ENCODE data around the gene STN1.

GRCh38 chr10:103876155-103876554, 41.8 kb downstream of the STN1 start:
- no peak for TF ChIP-seq CTCF (IDR thresholded peaks at IDR 0.05; ENCODE audit: control extremely low read depth in 1 of 3, insufficient read depth in 1 of 3, low read depth in 1 of 3, low read length in 3 of 3)
- no peak for TF ChIP-seq MAFK (IDR thresholded peaks at IDR 0.05; ENCODE audit: low read depth, low read length)
- TF ChIP-seq POLR2A (IDR thresholded peaks at IDR 0.05; ENCODE audit: control extremely low read depth in 1 of 2, low read depth in 2 of 2, low read length in 2 of 2) = no peak
- no peak for TF ChIP-seq BACH1 (IDR thresholded peaks at IDR 0.05; ENCODE audit: low read length)
- no peak for TF ChIP-seq EP300 (IDR thresholded peaks at IDR 0.05; ENCODE audit: borderline replicate concordance in 1 of 2, low read depth in 2 of 2, low read length in 2 of 2)
- TF ChIP-seq HDAC6 (IDR thresholded peaks at IDR 0.05; ENCODE audit: low read depth, low read length) = no peak
- TF ChIP-seq, protein P1, sequence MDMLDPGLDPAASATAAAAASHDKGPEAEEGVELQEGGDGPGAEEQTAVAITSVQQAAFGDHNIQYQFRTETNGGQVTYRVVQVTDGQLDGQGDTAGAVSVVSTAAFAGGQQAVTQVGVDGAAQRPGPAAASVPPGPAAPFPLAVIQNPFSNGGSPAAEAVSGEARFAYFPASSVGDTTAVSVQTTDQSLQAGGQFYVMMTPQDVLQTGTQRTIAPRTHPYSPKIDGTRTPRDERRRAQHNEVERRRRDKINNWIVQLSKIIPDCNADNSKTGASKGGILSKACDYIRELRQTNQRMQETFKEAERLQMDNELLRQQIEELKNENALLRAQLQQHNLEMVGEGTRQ (IDR thresholded peaks at IDR 0.05; ENCODE audit: low read length) = no peak
- no peak for TF ChIP-seq CHD2 (IDR thresholded peaks at IDR 0.05; ENCODE audit: low read length)
- no peak for TF ChIP-seq EZH2 (IDR thresholded peaks at IDR 0.05; ENCODE audit: low read depth, low read length, severe bottlenecking)
- no peak for TF ChIP-seq TAF1 (IDR thresholded peaks at IDR 0.05; ENCODE audit: low read depth, low read length)

All from H1 (cell line).